A673 (cell line): ENCODE data around the gene NHEJ1.

Experiments used
- CTCF ChIP-seq: fragments of 300-800, 200-600 bp; sonication (generic); conservative IDR thresholded peaks from 2 replicates; pipeline ENCODE4 v1.5.1; 2017; ENCODE audit warnings: low read depth, mild to moderate bottlenecking, antibody characterized with exemption, low read length, moderate library complexity, mixed read lengths
- EZH2 ChIP-seq: fragments of 200-600 bp; sonication (generic); IDR thresholded peaks from 2 replicates; pipeline ENCODE4 v1.6.1; 2017; ENCODE audit warnings: borderline replicate concordance, low read depth, mild to moderate bottlenecking, mixed read lengths, antibody characterized with exemption, low read length; ENCODE audit not compliant: poor library complexity, severe bottlenecking

DNA sequence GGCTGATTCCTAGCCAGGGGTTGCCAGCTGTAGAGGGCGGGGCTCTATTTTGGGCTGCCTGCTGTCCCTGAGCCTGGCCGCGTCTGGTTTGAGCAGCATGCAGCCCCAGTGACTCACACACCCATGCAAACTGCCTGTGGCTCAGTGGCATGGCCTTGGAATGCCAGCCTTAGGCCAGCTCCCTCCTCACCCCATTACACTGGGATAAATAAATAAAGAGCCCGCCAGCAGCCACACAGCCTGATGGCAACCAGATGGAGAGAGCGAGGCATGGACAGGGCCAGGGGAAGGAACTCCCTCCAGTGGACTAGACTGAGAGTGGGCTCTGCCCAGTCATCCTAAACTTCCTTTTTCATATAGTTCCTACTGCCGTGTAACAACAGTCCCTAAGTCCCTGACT is 18.3 kb downstream of the NHEJ1 start:
- no peak for TF ChIP-seq CTCF
- TF ChIP-seq EZH2, result no peak
